C4-2B (cell line): ENCODE data around the gene PROSER3.
A peak's percentile ranks its signal among the peaks of the same experiment; 100 is the strongest.

Experiments
- H3K27ac ChIP-seq: fragments of 450-650 bp; 2 replicates; pipeline ENCODE4 v1.5.1; 2017
- ZFX ChIP-seq: fragments of 450-650 bp; IDR thresholded peaks from 2 replicates; pipeline ENCODE4 v1.6.1; 2017
- TF ChIP-seq, protein P1 (sequence below): fragments of 450-650 bp; conservative IDR thresholded peaks from 2 replicates; pipeline ENCODE4 v1.5.1; 2017; ENCODE audit warnings: mild to moderate bottlenecking

PROSER3 gene

DNA sequence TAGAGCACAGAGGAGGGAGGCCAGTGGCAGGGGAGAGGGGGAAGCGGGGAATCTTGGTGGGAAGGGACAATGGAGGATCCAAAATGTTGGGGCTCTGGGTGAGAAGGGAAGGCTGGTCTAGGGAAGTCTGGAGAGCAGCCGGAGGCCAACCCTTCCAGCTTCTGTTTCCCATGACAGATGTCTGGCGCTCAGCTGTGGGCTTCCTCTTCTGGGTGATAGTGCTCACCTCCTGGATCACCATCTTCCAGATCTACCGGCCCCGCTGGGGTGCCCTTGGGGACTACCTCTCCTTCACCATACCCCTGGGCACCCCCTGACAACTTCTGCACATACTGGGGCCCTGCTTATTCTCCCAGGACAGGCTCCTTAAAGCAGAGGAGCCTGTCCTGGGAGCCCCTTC is 11.4 kb upstream of the PROSER3 start:
- TF ChIP-seq ZFX, result no peak
- TF ChIP-seq, protein P1, sequence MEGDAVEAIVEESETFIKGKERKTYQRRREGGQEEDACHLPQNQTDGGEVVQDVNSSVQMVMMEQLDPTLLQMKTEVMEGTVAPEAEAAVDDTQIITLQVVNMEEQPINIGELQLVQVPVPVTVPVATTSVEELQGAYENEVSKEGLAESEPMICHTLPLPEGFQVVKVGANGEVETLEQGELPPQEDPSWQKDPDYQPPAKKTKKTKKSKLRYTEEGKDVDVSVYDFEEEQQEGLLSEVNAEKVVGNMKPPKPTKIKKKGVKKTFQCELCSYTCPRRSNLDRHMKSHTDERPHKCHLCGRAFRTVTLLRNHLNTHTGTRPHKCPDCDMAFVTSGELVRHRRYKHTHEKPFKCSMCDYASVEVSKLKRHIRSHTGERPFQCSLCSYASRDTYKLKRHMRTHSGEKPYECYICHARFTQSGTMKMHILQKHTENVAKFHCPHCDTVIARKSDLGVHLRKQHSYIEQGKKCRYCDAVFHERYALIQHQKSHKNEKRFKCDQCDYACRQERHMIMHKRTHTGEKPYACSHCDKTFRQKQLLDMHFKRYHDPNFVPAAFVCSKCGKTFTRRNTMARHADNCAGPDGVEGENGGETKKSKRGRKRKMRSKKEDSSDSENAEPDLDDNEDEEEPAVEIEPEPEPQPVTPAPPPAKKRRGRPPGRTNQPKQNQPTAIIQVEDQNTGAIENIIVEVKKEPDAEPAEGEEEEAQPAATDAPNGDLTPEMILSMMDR, result no peak
- H3K27ac ChIP-seq, result peak overlapping the region; percentile 89

DNA sequence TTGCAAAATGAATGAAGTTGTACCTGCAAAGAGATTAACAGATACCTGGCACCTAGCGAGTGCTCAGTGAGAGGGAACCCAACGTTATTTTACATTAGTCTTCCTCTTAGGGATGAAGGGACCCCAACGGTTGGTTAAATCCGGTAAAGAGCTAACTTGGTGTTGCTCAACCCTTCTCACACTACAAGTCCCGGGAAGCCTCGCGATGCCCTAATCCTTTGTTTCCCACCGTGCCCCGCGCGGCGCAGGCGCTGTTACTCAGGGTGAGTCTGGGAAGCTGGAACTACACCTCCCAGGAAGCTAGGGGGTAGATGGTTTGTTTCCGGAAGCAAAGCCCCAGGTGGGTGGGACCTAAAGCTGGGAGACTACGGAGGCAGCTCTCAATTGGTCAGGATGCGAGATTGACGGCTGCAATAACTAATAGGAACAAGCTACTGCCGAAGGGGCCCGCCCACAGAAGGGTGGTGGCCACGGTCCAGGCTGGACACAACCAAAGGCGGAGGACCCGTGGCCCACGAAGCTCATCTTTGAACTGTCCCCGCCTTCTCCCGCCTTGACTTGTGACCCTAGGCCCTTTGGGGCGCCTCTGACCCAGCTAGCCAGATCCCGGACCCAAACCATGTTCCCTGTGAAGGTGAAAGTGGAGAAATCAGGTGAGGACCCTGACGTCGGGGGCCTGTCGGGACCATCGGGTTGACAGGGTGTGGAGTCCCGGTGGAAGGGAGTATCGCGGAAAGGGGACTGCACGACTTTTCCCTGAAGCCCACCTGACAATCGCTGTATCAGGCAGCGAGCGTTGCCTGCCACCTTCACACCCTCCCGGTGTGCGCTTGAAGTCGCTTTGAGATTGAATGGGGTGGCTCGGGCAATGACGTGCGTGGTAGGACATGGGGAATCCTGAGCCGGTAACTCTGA is 9.6 kb upstream of the PROSER3 start, which contains the start of gene LIN37:
Gene LIN37 (plus strand): TSS at position 471 of the 915 bp plus-strand sequence. CDS start 149 bp downstream, at position 620.
- TF ChIP-seq, protein P1, result no peak
- TF ChIP-seq ZFX, result no peak
- peak within 1 kb of the TSS; percentile 63 for H3K27ac ChIP-seq

DNA sequence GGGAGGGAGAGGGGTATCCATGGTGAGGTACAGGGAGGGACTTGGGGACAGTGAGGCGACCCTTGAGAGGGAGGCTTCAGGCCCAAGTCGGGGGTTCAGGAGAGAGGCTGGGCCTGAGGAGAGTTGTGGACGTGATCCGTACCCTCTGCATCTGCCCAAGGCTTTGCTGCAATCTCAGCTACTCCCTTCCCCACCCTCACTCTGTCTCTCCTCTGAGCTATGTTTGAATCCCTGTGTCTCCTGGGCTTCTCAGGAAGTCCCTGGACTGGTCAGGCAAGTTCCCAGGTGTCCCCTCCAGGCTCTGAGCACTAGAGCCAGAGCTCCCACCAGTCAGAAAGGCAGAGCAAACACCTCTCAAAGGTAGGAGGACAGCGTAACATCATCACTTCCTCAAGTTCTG is 7.8 kb upstream of the PROSER3 start:
- TF ChIP-seq, protein P1, result no peak
- no peak for TF ChIP-seq ZFX
- H3K27ac ChIP-seq, result no peak overlapping the region

DNA sequence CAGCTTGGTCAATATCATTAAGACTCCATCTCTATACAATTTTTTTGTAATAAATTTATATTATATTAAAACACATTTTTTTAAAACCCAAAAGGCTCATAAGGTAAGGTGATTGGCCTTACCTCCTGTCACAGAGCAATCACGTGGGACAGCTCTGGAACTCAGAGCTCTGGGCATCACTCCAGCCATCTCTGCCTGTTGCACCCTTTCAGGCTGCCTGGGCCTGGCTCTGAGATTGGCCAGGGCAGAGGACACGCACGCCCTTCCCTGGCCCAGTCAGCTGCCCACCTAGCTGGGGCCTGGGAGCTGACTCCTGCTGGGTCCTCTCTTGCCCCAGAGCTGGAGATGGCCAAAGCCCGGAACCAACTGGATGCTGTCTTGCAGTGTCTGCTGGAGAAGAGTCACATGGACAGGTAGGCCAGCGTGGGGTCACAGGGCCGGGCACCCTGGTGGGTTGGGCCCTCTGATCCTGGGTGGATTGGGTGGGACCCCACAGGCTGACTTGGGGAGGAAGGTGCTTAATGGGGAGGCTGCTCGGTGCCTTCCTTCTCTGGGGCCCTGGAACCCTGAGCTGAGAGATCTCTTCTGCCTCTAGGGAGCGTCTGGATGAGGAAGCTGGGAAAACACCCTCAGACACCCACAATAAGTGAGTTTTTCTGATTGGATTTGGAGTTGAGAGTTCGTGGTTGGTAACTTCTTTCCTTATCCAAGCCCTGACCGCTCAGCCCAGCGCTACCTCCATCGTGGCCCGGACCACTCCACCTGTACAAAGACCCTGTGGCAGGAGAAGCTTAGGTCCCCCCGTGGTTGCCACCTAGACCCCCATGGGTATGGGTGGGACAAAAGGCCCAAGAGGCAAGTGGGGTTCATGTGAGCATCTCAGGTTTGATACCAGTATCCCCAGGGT is 5.9 kb upstream of the PROSER3 start:
- no peak overlapping the region for H3K27ac ChIP-seq
- TF ChIP-seq ZFX, result no peak
- TF ChIP-seq, protein P1, result no peak

DNA sequence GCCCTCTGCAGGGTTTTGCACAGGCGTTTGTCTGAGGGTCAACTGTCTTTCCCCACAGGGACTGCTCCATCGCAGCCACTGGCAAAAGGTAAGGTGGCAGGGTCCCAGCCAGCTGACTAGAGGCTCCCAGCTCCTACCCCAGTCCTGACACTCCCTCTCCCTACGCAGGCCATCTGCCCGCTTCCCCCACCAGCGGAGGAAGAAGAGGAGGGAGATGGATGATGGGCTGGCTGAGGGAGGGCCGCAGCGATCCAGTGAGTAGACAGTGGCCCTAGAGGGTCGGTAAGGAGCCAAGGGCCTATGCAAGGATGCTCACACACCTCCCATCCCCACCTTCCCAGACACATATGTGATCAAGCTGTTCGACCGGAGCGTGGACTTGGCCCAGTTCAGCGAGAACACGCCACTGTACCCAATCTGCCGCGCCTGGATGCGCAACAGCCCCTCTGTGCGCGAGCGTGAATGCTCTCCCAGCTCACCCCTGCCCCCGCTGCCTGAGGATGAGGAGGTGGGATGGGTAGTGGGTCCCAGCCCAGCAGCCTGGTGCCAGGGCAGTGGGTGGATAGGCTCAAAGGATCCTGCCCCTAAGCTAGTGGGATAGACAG is 5.1 kb upstream of the PROSER3 start:
- TF ChIP-seq, protein P1, result no peak
- no peak for TF ChIP-seq ZFX
- no peak overlapping the region for H3K27ac ChIP-seq

DNA sequence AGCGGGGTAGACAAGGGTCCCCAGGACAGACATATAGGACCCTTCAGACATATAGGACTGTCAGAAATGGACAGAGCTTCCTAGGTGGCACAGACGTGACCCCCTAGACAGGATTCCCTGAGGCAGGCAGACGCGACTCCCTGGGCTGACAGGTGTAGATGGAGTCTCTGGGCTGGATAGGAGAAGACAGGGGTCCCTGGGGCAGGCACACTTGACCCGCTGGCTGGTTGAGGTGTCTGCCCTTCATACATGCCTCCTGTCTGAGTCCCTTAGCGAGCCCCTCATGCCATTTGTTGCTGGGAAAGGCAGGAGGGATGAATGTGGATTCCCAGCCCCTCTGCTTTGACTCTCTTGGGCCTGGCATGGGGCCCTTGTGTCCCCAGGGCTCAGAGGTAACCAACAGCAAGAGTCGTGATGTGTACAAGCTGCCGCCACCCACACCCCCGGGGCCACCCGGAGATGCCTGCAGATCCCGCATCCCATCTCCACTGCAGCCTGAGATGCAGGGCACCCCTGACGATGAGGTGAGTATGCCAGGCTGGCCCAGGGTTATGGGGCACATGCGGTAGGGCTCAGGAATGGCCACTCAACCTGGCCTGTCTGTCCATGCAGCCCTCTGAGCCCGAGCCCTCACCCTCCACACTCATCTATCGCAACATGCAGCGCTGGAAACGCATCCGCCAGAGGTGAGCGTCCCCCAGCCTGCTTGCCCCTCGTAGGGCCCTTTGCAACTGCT is 4.2 kb upstream of the PROSER3 start:
- no peak overlapping the region for H3K27ac ChIP-seq
- TF ChIP-seq ZFX, result no peak
- TF ChIP-seq, protein P1, result no peak
